Measurements from ENCODE around the gene TLCD3B.

TLCD3B gene, protein sequence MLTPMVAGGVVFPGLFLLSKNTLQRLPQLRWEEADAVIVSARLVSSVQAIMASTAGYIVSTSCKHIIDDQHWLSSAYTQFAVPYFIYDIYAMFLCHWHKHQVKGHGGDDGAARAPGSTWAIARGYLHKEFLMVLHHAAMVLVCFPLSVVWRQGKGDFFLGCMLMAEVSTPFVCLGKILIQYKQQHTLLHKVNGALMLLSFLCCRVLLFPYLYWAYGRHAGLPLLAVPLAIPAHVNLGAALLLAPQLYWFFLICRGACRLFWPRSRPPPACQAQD

DNA sequence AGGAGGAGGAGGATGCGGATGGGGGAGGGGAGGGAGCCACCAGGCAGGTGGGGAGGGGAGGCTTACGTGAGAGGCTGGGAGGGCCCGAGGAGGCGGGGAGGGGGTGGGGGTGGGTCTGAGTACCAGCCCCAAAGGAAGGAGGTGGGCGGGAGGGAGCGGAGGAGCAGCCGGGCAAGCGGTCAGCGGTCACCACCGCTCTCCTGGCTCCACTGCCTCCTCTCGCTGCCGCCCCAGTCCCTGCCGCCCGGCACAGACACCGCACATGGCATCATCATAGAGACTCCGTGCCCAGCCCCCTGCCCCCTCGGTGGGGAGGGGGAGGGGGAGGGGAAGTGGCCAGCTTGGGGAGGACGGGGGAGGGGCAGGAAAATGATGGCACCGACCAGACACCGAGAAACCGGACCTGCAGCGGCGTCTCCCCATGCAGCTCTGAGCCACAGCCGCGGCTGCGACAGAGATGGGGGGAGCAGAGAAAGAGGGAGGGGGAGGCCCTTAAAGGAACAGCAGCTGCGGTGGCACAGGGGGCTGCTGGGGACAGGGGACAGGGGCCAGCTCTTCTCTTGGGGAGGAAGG is at the start of gene TLCD3B:
Gene TLCD3B (minus strand): TSS at position 431 of the 573 bp plus-strand sequence. CDS start 744 bp downstream, outside the sequence.
- DNase-seq: no peak

DNA sequence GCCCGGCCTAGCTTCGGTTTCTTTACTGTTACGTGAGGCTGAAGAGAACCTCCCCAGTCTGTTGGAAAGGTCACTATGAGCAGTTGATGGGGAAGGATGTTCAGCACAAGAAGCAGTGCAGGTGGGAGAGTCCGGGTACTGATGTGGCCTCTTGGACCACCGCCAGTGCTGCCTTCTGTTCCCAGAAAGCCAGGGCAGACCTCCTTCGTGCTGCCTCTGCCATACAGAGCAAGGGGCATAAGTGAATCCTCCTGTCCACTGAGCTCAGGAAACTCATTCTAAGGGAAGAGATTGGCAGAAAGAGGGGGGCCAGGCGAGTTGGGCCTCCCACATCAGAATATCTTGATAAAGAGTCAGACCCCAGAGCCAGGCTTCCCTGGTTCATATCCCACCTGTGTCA is 48.4 kb upstream of the TLCD3B start:
- no peak for DNase-seq

DNA sequence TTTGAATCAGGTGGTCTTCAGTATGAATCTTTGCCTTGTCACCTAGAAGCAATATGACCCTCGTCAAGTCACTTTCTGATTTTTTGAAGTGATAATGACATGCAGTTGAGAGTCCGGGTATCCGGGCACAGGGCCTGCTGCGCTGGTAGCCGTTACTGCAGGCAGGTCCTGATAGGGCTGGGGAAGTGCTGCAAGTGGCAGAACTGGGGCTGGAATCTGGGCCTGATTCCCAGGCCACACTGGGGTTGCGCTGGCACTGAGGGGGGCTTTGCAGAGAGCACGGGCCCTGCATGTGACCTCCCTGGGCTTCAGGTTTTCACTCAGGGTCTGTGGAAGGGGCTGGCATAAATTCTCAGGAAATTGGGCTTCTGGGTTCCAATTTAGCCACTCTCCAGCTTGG is 47.7 kb upstream of the TLCD3B start:
- no peak for DNase-seq

DNA sequence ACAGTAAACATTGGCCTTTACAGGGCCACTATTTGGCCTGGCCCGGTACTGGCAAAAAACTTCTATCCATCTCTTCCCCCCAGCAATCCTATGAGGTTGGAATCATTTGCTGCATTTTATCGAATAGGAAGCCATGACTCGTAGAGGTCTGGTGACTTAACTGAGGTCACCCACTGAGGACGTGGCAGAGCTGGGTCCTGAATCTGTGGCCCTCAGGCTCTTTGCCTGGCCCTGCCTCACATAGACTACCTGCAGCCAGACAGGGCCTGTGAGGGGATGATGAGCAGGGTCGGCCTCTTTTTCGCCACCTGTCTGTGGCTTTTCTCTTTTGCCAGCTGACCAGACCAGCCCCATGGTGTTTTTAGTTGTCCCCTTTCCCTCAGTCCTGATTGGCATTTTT is 46.6 kb upstream of the TLCD3B start:
- DNase-seq: no peak

DNA sequence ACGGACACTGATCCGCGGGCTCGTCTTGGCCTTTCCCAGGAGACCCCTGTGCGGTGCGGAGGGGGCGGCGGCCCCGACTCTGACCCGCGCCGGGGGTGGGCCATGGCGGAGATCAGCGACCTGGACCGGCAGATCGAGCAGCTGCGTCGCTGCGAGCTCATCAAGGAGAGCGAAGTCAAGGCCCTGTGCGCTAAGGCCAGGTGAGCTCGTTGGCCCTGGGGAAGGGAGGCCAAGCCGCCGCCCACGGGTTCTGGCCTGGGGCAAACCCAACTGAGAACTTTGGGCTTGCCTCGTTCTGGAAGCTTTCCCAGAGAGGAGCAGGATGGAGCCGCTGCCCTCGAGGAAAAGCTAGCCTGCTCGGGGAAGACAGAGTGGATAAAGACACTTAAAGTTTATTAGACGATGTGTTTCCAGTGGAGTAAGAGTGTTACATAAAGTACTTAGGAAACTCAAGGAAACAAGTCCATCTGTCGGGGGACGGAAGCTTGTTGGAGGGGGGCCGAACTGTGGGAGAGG is 45.3 kb upstream of the TLCD3B start:
- DNase-seq: peak; percentile 22

DNA sequence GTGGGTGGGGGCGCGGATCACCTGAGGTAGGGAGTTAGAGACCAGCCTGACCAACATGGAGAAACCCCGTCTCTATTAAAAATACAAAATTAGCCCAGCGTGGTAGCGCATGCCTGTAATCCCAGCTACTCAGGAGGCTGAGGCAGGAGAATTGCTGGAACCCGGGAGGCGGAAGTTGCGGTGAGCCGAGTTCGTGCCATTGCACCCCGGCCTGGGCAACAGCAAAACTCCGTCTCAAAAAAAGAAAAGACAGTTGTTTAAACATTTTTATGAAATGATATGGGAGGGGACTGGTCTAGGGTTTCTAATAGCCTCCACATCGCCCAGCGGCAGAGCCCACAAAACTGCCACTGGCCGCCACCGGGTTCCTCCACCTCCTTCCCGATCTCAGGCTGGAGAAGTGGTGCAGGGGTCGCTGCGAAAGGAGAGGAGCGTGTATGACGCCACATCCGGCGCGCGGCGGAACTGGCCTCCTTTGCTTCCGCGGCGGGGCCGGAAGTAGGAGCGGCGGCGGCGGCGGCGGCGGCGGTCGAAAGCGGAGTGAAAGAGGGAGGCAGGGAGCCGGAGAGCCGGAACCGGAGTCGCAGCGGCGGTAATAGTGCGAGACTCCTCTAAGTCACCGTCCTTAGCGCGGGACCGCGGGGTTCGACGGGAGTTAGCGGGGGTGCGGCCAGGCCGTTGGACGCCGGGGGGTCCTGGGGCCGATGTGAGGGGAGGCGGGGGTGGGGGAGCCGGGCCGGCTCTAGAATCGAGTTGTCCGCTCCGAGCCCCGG is 44.6 kb upstream of the TLCD3B start, which contains the start of gene PPP4C:
Gene PPP4C (plus strand): TSS at position 492 of the 773 bp plus-strand sequence. CDS start 384 bp downstream, outside the sequence.
- peak; percentile 90 for DNase-seq

DNA sequence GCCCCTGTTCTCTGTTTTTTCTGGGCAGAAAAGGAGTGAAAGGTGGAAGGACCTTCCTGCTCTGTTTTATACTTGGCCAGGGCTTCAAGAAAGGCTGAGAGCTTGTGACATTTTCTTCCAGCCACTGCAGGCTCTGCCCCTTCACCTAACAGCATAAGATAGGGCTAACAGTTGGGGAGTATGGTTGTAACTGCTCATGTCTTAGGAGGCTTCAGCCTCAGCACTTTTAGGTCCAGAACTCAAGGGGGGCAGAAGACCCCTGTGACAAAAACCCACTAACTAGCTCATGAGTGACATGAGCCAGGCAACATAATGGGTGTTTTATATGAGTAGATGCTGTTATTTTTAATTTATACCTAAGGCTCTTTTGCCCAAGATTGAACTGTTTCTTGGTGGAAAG is 39.4 kb upstream of the TLCD3B start:
- DNase-seq: no peak

DNA sequence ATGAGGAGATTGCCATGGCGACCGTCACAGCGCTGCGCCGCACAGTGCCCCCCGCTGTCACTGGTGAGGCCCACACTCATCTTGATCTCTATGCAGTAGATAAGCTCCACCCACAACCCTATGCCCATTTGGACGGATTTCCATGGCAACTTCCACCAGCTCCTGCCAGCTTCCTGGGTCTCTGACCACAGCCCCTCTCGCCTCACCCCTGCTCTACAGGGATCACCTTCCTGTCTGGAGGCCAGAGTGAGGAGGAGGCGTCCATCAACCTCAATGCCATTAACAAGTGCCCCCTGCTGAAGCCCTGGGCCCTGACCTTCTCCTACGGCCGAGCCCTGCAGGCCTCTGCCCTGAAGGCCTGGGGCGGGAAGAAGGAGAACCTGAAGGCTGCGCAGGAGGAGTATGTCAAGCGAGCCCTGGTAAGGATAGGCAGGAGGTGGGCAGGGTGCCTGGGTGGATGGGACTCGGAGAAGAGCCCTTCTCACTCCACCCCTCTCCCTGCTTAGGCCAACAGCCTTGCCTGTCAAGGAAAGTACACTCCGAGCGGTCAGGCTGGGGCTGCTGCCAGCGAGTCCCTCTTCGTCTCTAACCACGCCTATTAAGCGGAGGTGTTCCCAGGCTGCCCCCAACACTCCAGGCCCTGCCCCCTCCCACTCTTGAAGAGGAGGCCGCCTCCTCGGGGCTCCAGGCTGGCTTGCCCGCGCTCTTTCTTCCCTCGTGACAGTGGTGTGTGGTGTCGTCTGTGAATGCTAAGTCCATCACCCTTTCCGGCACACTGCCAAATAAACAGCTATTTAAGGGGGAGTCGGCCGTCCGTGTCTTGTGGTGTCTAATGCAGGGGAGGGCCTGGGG is 38.8 kb upstream of the TLCD3B start:
- no peak for DNase-seq

DNA sequence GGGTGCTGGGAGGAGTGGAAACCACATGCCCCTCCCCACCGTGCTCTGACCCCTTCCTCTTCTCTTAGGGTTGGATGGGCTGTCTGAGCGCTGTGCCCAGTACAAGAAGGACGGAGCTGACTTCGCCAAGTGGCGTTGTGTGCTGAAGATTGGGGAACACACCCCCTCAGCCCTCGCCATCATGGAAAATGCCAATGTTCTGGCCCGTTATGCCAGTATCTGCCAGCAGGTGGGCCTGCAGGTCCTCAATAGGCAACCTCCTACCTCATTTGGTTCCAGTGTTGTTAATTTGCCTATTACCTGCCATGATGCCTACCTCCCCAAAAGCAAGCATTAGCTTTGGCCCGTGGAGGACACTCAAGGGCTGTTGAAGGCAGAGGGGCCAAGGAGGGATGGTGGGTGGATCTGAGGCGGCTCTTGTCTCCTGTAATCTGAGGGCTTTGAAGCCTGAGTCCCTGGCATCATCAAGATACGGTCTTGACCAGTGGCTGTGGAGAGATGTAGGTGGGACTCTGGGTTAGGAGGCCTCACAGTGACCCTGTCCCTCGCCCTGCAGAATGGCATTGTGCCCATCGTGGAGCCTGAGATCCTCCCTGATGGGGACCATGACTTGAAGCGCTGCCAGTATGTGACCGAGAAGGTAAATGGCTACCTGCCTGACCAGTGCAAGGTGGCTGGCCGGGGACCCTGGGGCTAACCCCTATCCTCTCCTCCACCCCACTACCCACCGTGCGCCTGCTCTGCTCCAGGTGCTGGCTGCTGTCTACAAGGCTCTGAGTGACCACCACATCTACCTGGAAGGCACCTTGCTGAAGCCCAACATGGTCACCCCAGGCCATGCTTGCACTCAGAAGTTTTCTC is 37.9 kb upstream of the TLCD3B start:
- peak; percentile 68 for DNase-seq

DNA sequence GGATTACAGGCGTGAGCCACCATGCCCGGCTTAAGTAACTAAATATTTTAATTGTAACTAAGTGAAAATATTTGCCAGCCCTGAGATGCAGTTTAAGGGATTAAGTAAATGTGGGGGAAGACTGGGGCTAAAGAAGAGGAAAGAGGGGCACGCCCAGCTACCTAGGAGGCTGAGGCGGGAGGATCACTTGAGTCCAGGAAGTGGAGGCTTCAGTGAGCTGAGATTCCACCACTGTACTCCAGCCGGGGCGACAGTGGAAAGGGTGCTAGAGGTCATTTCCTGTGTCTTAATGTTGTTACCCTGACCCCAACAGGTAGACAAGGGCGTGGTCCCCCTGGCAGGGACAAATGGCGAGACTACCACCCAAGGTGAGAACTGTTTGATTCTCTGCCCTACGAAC is 37.3 kb upstream of the TLCD3B start:
- no peak for DNase-seq

DNA sequence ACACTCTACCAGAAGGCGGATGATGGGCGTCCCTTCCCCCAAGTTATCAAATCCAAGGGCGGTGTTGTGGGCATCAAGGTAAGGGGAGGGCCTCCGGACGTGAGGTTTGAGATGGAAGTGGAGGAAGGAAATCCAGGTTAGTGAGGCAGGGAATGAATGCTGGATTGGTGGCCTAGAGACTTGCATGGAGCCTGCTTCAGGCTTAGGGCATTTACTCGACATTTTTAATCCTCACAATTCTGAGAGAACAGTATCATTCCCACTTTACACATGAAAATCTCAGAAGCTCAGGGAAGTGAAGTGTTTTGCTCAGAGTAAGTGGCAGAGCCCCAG is 36.5 kb upstream of the TLCD3B start:
- DNase-seq: no peak

DNA sequence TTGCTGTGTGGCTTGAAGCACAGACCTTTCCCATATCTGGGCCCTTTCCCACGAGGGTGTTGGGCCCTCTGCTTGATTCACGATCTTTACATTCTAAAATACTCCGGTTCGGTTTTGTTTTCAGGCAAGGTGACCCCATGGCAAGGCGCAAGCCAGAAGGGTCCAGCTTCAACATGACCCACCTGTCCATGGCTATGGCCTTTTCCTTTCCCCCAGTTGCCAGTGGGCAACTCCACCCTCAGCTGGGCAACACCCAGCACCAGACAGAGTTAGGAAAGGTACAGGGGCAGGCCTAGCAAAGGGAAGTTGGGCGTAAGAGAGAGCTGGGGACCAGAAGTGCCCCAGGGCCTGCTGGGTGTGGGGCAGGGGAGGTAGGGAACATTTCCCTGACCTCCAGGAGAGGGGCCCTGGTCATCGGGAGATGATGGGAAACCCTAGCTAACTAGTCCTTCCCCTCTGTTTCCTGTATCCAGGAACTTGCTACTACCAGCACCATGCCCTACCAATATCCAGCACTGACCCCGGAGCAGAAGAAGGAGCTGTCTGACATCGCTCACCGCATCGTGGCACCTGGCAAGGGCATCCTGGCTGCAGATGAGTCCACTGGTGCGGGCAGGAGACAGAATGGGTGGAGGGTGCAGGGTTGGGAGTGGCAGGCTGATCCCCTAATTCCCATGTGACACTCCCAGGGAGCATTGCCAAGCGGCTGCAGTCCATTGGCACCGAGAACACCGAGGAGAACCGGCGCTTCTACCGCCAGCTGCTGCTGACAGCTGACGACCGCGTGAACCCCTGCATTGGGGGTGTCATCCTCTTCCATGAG is 35.9 kb upstream of the TLCD3B start:
- no peak for DNase-seq

DNA sequence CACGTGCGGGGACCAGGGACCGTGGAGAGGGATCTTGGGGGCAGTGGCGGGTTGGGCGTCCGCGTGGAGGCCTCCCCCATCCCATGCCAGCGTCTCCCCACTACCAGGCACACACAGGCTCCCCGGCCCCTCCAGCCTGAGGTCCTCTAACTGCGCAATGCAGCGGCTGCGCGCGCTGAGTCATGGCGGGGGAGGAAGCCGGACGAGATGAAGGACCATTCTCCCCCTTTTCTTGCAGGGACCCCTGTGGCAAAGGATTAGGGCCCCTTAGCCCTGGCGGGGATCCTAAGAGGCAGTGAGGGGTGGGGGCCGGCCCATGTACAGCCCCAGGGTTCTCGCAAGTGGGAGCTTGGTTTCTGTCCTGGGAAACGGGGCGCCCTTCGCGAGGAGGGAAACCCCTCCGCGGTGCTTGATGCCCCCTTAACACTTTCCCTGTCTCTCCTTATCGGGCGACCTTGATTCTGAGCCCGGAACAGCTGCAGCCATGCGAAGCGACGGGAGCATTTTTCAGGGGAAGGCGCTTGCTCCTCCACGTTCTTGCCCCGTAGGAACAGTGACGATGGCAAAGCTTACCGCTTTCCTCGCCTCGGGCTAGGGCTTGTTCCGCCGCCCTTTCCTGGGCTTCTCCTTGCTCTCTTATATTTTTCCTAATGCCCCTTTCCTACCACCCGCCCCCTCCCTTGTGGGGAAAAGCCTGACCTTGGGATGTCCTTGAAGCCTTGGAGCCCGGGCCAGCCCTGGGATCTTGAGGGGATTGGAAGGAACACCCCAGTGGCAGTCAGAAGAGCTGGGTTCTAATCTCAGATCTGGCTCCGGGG is 35.1 kb upstream of the TLCD3B start:
- no peak for DNase-seq

DNA sequence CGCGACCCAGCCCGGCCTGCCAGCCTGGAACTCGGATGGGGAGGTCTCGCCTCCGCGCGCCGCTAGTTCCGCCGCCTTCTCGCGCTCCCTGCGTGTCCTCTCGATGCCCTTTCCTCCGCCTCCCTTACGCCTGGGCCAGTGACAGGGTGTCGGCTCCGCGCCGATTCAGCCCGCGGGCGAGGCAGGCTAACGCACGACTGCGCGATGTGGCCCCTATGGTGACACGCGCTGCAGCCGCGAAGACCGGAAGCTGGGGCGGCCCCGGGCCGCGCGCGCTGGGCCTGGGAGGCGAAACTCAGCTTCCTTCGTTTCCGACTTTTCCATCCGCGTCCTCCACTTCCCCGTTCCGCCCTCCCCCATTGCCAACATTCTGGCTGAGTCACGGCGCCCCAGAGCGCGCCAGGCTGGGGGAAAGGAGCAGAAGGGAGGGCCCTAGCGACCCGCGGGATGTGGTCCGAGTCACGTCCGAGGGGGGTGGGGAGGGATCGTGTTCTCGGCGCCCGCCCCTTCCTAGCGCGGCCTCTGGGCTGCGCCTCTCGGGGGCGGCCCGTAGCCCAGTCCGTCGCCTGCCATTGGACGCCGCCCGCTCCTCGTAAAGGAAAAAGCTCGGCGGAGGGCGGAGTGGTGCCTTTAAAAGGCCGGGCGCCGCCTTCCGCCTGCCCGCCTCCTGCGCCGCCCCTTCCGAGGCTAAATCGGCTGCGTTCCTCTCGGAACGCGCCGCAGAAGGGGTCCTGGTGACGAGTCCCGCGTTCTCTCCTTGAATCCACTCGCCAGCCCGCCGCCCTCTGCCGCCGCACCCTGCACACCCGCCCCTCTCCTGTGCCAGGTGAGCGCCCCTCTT is 34.3 kb upstream of the TLCD3B start, which contains the start of gene ALDOA:
Gene ALDOA (plus strand): TSS at position 659 of the 841 bp plus-strand sequence. CDS start 1,138 bp downstream, outside the sequence.
- peak; percentile 95 for DNase-seq

DNA sequence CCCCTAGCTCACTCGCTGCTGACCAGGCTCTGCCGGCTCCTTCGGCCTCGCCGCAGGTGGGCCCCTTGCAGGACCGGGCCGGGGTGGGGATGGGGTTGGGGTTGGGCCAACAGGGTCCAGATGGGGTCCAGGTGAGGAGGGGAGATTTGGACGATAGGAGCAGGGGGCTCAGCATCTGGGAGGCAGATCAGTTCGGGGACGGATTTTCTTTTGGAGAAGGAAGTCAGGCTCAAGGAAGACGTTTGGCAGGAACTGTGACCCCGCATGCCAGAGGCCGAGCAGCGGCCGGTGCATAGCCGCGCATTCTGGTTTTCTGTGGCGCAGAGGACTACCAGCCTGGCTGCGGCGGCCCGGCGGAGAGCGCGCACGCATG is 33.6 kb upstream of the TLCD3B start:
- no peak for DNase-seq

DNA sequence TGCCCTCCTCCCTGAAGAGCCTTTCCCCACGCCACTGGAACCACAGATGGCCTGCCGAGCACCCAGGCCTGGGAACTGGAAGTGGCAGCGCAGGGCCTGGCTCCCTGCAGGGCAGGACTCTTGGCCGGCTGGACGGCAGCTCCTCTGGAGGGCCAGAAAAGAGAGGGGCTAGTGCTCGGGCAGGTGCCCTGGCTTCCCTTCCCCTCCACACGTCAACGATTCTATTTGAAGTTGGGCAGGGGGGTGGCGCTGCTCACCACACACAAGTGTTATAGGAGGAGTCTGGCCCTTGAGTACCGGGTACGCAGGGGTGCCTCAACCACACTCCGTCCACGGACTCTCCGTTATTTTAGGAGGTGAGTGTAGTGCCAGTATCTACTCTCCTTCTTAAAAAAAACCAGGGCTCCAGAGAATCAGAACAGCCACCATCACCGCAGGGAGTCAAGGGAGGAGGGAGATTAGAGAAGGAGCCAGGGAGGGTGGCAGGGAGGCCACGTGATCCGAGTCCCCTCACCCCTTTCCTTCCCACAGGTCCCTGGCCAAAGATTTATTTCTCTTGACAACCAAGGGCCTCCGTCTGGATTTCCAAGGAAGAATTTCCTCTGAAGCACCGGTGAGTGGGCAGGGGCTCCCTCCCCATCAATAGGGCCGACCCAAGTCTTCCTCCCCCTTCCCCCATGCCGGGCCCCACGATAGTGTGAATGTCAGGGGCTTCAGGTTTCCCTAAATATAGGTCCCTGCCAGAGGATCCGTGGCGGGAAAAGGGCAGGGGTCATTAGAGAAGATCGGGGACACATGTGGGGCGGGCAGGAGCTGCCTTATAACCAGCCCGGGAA is 33.0 kb upstream of the TLCD3B start:
- peak; percentile 78 for DNase-seq

DNA sequence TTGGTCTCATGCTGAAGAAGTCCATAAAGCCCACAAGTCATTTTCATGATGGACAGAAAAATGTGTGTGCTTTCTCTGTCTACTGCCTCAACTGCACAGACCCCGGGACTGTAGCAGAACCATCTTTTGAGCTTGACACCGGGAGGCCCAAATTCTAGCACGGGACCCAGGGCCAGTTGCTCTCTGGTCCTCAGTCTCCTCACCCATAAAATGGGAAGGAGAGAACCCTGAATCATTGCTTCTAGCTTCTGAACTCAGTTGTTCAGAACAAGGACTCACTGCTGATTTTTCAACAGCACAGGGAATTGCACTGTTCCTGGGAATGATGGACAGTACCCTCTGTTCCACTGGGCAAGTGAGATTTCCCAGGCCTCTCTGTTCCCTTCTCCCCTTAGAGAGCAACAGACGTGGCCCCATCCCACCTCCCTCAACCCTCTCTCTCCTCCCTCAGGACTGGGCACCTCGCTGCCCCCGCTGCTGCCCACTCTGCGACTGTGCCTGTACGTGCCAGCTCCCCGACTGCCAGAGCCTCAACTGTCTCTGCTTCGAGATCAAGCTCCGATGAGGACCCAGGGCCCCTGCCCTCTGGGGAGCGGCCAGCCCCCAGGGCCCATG is 32.3 kb upstream of the TLCD3B start:
- DNase-seq: no peak
